Stimulated activated effector memory CD8-positive, alpha-beta T cell treated with anti-CD3 and anti-CD28 coated beads, Interleukin-12 subunit alpha, Interleukin-12 subunit beta, amount 100 ng/mL, for 72 hours (primary cell): ENCODE results near the gene CBFA2T2.
"Not testable (repeated sequence)": the region's sequence is repeated elsewhere in the genome, so short reads cannot be mapped to it uniquely, and the experiment has no call there.

ENCODE experiments used
- ATAC-seq: fragments of 150-1000 bp; cut with Tn5 transposase; 2 replicates; pipeline ENCODE4 v1.10.0; 2021
- DNase-seq, 2 donors: peaks; one replicate each; pipeline ENCODE4 v3.0.0; 2021 to 2022; ENCODE audit warnings: low spot score in 2 of 2
- H3K27ac Mint-ChIP-seq: one replicate; pipeline ENCODE4 v1.8.0; 2022; ENCODE audit warnings: mild to moderate bottlenecking, mixed read lengths
- H3K36me3 Mint-ChIP-seq: one replicate; pipeline ENCODE4 v1.8.0; 2022; ENCODE audit warnings: mild to moderate bottlenecking, mixed read lengths
- H3K4me1 Mint-ChIP-seq: one replicate; pipeline ENCODE4 v1.8.0; 2022; ENCODE audit warnings: mixed read lengths
- H3K4me3 Mint-ChIP-seq: one replicate; pipeline ENCODE4 v1.8.0; 2022; ENCODE audit warnings: mild to moderate bottlenecking, mixed read lengths
- H3K9me3 Mint-ChIP-seq: one replicate; pipeline ENCODE4 v1.8.0; 2022; ENCODE audit warnings: mixed read lengths

The CBFA2T2 gene

DNA sequence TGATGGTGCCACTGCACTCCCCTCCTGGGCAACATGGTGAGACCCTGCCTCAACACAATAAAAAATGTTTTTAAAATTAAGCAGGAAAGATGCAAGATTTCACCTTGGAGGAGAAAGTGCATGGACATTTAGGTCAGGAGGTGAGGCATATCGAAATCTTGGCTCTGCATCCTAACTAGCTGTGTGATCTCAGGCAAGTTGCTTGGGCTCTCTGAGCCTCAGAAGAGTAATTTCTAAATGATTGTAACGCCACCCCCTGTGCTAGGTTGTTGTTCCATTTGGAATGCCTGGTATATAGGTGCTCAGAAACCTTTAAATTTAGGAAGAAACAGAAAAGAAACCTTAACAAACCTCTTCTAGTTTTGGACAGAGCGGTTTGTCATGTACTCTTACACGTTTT lies 136.3 kb downstream of the CBFA2T2 start:
- Mint-ChIP-seq H3K36me3 (peaks cover 63% of the 10 kb centered on the region), H3K4me1 (peaks cover 46% of the 10 kb centered on the region), H3K4me3 (no peak overlapping the region), H3K27ac (peak overlapping the region; percentile 60), H3K9me3 (no peaks in the 10 kb centered on the region)
- ATAC-seq (no peak), DNase-seq (no peak)

DNA sequence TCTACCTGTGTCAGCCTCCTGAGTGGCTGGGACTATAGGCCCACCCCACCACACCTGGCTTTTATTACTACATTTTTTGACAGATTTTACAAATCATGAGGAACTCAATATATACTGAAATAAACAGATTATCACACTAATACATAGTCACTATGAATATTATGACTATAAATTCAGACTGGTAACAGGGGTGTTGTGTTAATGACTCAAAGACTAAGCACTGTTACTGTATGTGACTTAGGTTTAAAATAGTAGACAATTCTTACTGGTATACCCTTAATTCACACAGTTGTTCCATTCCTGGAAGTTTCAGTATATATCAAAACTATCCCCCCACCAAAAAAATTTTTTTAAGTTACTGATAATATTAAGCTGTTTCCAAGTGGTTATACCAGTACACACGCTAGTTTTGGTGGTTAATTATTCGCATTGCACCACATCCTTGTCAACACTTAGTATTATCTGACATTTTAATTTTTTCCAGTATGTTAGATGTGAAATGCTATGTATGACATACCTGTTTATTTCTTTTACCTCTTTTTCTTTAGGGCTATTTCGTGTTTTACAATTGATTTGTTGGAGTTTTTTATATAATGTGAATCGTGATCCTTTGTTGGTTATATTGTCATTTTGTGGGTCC lies 137.8 kb downstream of the CBFA2T2 start:
- DNase-seq (no peak), ATAC-seq (peak; percentile 57)
- no peaks in the 10 kb centered on the region for H3K9me3 Mint-ChIP-seq
- no peak overlapping the region for H3K4me3 Mint-ChIP-seq
- H3K27ac Mint-ChIP-seq = no peak overlapping the region
- peaks cover 64% of the 10 kb centered on the region for H3K36me3 Mint-ChIP-seq
- H3K4me1 Mint-ChIP-seq = peaks cover 45% of the 10 kb centered on the region

DNA sequence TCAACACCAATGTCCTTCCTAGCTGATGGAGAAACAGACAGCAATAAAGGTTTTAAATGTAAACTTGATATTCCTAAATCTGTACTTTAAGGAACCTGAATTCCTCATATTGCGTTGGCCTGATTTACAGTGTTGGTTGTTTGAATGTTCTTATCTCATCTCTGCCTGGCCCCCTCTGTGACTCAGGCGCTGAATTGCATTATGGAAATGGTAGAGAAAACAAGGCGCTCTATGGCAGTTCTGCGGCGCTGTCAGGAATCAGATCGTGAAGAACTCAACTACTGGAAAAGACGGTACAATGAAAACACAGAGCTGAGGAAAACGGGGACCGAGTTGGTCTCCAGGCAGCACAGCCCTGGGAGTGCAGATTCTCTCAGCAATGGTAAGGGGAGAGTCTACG lies 139.6 kb downstream of the CBFA2T2 start:
- Mint-ChIP-seq H3K9me3 (no peaks in the 10 kb centered on the region), H3K36me3 (peaks cover 59% of the 10 kb centered on the region), H3K27ac (peak overlapping the region; percentile 65), H3K4me1 (peaks cover 31% of the 10 kb centered on the region), H3K4me3 (no peak overlapping the region)
- no peak for ATAC-seq
- no peak for DNase-seq

DNA sequence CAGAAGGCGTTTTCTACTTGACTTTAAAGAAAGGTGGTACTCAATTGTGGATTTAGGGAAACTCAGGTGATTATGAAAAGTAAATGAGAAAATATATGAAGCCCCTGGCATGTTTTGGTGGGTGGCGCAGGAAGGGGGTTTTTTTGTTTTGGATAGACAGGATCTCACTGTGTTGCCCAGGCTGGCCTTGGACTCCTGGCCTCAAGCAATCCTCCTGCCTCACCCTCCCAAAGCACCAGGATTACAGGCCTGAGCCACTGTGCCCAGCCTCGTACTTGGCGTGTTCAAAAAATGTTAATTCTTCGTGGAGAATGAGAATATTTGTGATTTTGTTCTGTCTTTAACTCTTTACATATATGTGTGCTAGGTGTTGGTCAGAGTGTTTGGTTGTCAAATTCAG lies 140.1 kb downstream of the CBFA2T2 start:
- H3K27ac Mint-ChIP-seq = peak overlapping the region; percentile 65
- no peak for DNase-seq
- H3K4me1 Mint-ChIP-seq = peaks cover 27% of the 10 kb centered on the region
- H3K4me3 Mint-ChIP-seq = no peak overlapping the region
- H3K36me3 Mint-ChIP-seq = peaks cover 59% of the 10 kb centered on the region
- no peaks in the 10 kb centered on the region for H3K9me3 Mint-ChIP-seq
- no peak for ATAC-seq

DNA sequence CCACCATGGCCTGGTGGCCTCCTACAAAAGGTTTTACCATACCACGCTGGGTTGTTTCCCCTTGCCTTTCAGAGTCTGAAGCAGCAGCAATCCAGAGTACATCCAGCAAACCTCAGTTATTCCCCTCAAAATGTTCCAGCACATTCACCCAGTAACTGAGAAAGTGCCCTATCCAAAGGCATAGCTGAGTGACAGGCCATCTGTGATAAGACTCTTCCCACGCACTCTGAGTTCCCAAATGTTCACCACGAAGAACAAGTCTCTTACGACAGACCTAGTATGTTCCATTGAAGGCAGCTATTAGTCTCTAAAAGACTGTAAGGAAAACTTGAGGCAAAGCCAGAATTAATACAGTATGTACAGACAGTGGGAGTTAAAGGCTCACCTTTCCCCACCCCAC lies 140.6 kb downstream of the CBFA2T2 start:
- Mint-ChIP-seq H3K4me3 (no peak overlapping the region), H3K27ac (peak overlapping the region; percentile 65), H3K9me3 (no peaks in the 10 kb centered on the region), H3K36me3 (peaks cover 59% of the 10 kb centered on the region), H3K4me1 (peaks cover 22% of the 10 kb centered on the region)
- no peak for ATAC-seq
- no peak for DNase-seq

DNA sequence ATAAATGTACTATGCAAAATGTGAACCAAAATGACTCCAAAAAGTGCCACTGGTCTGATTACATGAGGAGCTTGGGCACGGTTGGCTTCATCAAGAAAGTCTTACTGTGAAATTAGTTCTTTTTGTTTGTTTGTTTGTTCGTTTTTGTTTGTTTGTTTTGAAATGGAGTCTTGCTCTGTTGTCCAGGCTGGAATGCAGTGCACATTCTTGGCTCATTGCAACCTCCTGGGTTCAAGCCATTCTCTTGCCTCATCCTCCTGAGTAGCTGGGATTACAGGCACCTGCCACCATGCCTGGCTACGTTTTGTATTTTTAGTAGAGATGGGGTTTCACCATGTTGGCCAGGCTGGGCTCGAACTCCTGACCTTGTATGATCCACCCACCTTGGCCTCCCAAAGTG lies 142.0 kb downstream of the CBFA2T2 start:
- not testable (repeated sequence) for H3K9me3 Mint-ChIP-seq, DNase-seq, H3K4me3 Mint-ChIP-seq, ATAC-seq
- Mint-ChIP-seq H3K36me3 (peaks cover 67% of the 10 kb centered on the region), H3K27ac (peak overlapping the region; percentile 29), H3K4me1 (peaks cover 16% of the 10 kb centered on the region)

DNA sequence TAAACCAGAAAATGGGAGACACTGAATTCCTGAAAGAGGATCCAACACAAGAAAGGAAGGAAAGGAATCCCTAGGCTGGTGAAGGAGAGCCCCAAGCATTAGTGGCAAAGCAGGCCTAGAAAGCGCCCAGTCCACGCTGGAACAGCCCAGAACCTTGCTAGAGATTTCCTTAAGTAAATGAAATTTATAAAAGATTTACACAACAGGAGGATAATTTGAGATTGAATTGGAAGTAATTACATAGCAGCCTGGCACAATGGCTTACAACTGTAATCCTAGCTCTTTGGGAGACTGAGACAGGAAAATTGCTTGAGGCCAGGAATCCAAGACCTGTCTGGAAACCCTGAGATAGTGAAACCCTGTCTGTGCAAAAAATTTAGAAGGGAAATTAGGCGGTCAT lies 145.4 kb downstream of the CBFA2T2 start:
- no peak for ATAC-seq
- H3K36me3 Mint-ChIP-seq = peaks cover 69% of the 10 kb centered on the region

DNA sequence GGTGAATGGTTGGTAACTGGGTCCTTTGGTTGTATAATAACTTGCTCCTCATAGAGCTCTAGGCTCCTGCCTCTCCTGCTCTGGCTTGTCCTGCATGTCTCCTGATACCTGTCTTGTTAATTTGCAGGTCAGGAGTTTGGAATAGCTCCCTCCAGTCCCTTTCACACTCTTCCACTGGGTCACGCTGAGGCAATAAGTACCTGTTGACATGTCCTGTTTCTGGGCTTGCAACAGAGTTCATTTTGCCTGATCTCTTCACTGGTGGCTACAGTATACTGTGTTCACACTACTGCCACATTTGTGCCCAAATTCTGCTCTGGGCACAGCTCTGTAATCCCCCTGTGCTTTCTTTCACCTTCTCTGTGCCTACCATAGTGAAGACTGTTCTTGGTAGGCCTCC lies 146.9 kb downstream of the CBFA2T2 start:
- Mint-ChIP-seq H3K9me3 (no peaks in the 10 kb centered on the region), H3K36me3 (peaks cover 74% of the 10 kb centered on the region), H3K4me3 (no peak overlapping the region), H3K27ac (no peak overlapping the region), H3K4me1 (peaks cover 5% of the 10 kb centered on the region)
- DNase-seq (no peak), ATAC-seq (no peak)

More for the DNA sequence above, 145.4 kb downstream of the CBFA2T2 start:
- H3K4me1 Mint-ChIP-seq = peaks cover 7% of the 10 kb centered on the region
- H3K9me3 Mint-ChIP-seq = no peaks in the 10 kb centered on the region
- no peak overlapping the region for H3K4me3 Mint-ChIP-seq
- no peak overlapping the region for H3K27ac Mint-ChIP-seq
- no peak for DNase-seq

DNA sequence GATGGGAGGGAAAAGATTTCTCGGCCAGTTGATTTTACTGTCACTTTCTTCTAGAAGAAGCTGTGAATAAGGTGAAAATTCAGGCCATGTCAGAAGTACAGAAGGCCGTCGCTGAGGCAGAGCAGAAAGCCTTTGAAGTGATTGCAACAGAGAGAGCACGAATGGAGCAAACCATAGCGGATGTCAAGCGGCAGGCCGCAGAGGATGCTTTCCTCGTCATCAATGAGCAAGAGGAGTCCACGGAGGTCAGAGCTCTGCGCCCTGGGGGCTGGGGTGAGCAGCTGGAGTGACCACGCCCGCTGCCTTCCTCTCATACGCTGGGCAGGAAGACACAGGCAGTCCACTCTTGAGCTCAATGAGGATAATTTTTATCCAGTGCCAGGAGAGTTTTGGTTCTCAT lies 150.4 kb downstream of the CBFA2T2 start:
- DNase-seq (no peak), ATAC-seq (no peak)
- H3K27ac Mint-ChIP-seq = no peak overlapping the region
- H3K36me3 Mint-ChIP-seq = peaks cover 68% of the 10 kb centered on the region
- H3K9me3 Mint-ChIP-seq = no peaks in the 10 kb centered on the region
- H3K4me1 Mint-ChIP-seq = no peaks in the 10 kb centered on the region
- no peak overlapping the region for H3K4me3 Mint-ChIP-seq

DNA sequence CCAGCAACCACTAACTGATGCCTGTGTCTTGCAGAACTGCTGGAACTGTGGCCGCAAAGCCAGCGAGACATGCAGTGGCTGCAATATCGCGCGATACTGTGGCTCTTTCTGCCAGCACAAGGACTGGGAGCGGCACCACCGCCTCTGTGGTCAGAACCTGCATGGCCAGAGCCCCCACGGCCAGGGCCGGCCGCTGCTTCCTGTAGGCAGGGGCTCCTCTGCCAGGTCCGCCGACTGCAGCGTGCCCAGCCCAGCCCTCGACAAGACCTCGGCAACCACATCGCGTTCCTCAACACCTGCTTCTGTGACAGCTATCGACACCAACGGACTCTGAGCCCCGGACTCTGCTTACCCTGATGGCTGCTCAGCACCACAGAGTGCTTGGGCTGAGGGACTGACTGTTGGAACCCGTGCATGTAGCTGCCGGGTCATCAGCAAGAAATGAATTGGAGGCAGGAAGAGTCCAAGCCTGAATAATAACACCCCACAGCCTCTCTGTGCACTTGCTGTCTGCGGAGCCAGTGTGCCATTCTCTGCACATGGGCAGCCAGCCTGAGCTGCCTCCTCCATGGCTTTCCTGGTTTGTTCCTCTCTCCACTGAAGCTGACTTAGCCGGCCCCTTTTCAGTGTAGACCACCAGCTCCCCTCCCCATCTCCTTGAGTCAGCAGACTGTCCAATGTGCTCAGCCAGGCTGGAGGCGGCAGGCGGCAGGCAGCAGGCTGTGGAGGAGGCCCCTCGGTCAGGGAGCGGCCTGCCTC lies 154.6 kb downstream of the CBFA2T2 start:
- Mint-ChIP-seq H3K4me1 (peaks cover 21% of the 10 kb centered on the region), H3K36me3 (peaks cover 40% of the 10 kb centered on the region), H3K4me3 (no peak overlapping the region), H3K27ac (no peak overlapping the region), H3K9me3 (no peaks in the 10 kb centered on the region)
- DNase-seq (no peak), ATAC-seq (no peak)

DNA sequence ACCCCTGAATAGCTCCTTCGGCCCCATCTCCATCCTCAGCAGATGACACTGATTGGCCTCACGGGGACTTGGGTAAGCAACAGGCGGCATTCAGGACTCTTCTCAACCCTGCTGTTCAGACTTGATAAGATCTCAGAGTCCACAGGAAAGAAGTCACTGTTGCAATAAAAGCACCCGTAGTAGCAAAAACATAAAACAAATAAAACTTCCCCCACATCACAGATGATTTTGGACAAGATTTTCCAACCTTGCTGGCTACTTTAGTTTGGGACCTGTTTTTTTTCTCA lies 155.1 kb downstream of the CBFA2T2 start:
- DNase-seq (no peak), ATAC-seq (no peak)
- peaks cover 24% of the 10 kb centered on the region for H3K4me1 Mint-ChIP-seq
- no peaks in the 10 kb centered on the region for H3K9me3 Mint-ChIP-seq
- H3K27ac Mint-ChIP-seq = no peak overlapping the region
- no peak overlapping the region for H3K4me3 Mint-ChIP-seq
- H3K36me3 Mint-ChIP-seq = peaks cover 35% of the 10 kb centered on the region

DNA sequence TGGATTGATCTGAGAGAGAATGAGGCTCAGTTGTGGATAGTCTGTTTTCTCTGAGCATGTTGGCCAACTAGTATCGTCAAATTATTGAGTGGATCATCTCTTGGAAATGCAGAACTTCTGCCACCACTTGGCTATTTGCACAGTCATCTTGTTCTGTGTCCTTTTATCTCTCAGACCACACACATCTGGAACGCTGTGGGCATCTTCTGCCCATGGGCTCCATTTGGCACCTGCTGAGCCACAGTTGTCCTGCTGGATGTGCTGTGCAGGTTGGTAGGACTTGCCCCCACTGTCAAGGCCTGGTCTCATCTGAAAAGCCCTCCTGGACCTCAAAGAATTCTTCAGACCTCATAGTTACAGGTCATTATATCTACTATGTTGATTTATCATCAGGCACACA lies 155.5 kb downstream of the CBFA2T2 start:
- Mint-ChIP-seq H3K27ac (no peak overlapping the region), H3K4me3 (no peak overlapping the region), H3K4me1 (peaks cover 24% of the 10 kb centered on the region), H3K9me3 (no peaks in the 10 kb centered on the region), H3K36me3 (peaks cover 31% of the 10 kb centered on the region)
- DNase-seq = no peak
- ATAC-seq = no peak

DNA sequence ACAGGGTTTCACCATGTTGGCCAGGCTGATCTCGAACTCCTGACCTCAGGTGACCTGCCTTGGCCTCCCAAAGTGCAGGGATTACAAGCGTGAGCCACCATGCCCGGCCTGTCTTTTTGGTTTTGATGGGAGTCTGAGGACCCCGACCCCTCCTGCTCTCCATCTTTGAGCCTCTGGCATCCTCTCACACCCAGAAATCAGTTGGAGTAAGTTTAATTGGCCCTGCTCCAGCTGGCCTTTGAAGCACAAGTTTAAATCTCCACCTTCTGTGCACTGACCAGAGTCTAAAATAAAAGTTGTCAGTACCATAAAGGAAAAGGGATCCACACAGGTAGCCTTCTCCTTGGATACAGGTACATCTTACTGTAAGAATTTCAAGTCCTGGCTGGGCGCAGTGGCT lies 156.3 kb downstream of the CBFA2T2 start:
- Mint-ChIP-seq H3K9me3 (no peaks in the 10 kb centered on the region), H3K4me3 (no peak overlapping the region), H3K36me3 (peaks cover 24% of the 10 kb centered on the region), H3K4me1 (peaks cover 28% of the 10 kb centered on the region), H3K27ac (no peak overlapping the region)
- no peak for ATAC-seq
- no peak for DNase-seq

DNA sequence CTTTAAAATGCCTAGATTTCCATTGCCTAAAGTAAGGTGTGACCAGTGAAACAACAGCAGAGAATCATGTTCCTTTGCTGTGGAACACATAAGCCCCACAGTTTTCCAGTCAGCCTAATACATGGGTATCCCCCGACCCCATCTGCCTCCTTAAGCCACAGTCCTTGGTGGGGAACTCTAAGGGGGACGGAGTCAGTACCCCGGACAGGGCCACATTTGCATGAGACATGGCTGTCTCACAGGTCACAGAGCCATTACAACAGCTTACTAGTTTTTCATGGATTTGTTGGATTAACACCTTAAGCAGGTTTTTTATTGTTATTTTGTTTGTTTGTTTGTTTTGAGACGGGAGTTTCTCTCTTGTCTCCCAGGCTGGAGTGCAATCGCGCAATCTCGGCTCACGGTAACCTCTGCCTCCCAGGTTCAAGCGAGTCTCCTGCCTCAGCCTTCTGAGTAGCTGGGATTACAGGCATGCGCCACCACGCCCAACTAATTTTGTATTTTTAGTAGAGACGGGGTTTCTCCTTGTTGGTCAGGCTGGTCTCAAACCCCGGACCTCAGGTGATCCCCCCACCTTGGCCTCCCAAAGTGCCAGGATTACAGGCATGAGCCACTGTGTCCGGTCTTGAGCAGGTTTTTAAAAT lies 157.2 kb downstream of the CBFA2T2 start:
- not testable (repeated sequence) for H3K27ac Mint-ChIP-seq, H3K4me3 Mint-ChIP-seq, DNase-seq, H3K9me3 Mint-ChIP-seq, ATAC-seq
- peaks cover 37% of the 10 kb centered on the region for H3K4me1 Mint-ChIP-seq
- peaks cover 17% of the 10 kb centered on the region for H3K36me3 Mint-ChIP-seq

DNA sequence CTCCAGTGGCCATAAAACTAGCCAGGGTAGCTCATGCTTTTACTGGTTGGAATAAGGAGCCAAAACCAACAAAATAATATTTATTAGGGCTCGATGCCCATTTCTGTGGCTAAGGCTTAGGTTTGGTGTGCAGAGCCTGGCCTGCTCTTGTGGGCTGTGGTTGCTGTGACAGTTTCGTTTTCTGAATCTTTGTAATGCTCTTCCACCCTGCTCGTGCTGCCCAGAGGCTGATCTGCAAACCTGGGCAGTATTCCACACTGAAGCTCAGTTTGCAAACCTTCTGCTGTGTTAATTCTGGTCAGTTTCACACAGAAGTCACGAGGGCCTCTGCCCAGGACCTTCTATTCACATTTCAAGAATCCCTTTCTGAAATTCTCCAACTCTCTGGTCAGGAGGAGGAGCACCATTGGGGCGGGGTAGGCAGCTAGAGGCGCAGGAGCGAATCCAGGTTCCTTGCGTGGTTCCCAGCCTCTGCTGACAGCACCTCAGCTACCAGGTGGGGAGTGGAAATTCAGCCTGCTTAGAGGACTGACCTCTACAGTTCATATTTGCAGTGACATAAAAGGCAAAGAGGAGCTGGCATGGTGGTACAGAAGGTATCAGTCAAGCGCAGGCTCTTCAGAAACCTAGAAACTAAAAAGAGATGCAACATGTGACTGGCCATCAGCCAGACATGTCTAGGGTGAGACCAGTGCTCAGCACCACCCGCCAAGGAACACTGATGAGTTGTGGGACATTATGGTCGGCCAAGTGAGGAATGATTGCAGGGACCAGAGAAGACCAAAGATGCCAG lies 157.9 kb downstream of the CBFA2T2 start:
- peaks cover 42% of the 10 kb centered on the region for H3K4me1 Mint-ChIP-seq
- peak; percentile 61 for ATAC-seq
- H3K4me3 Mint-ChIP-seq = peak overlapping the region; percentile 24
- no peaks in the 10 kb centered on the region for H3K9me3 Mint-ChIP-seq
- H3K36me3 Mint-ChIP-seq = peaks cover 17% of the 10 kb centered on the region
- DNase-seq = peak in 1 of 2 donors; percentile 52
- H3K27ac Mint-ChIP-seq = peak overlapping the region; percentile 73
